Loucy (cell line): ENCODE measurements around the gene CCL7.

Source experiments
- EZH2phosphoT487 ChIP-seq: fragments of 200-600 bp; IDR thresholded peaks from 2 replicates; pipeline ENCODE4 v1.6.1; 2018; ENCODE audit warnings: antibody characterized with exemption, mild to moderate bottlenecking, moderate library complexity, borderline replicate concordance
- TF ChIP-seq, protein P1 (sequence below): fragments of 200-600 bp; sonication (generic); conservative IDR thresholded peaks from 2 replicates; pipeline ENCODE4 v1.5.1; 2014; ENCODE audit warnings: mild to moderate bottlenecking, antibody characterized with exemption, low read length

DNA sequence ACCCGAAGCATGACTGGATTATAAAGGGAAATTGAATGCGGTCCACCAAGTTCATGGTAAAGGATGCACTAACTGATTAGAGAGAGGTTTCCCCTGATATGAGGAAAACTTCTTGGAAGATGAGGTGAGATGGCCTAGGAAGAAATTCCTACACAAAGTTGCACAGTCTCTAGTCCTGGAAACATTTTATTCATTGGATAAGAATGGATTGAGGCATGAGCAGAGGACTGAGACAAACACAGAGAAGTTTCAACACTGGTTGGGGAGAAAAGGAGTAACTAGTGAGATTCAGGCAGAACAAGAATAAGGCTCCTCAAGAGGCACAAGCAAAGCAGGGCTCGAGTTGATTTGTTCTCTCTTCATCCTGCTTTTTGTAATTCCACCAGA lies 16.9 kb upstream of the CCL7 start:
- TF ChIP-seq, protein P1, sequence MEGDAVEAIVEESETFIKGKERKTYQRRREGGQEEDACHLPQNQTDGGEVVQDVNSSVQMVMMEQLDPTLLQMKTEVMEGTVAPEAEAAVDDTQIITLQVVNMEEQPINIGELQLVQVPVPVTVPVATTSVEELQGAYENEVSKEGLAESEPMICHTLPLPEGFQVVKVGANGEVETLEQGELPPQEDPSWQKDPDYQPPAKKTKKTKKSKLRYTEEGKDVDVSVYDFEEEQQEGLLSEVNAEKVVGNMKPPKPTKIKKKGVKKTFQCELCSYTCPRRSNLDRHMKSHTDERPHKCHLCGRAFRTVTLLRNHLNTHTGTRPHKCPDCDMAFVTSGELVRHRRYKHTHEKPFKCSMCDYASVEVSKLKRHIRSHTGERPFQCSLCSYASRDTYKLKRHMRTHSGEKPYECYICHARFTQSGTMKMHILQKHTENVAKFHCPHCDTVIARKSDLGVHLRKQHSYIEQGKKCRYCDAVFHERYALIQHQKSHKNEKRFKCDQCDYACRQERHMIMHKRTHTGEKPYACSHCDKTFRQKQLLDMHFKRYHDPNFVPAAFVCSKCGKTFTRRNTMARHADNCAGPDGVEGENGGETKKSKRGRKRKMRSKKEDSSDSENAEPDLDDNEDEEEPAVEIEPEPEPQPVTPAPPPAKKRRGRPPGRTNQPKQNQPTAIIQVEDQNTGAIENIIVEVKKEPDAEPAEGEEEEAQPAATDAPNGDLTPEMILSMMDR: no peak
- no peak for TF ChIP-seq EZH2phosphoT487
